ENCODE data around the gene LRRC32. TPM values are rescaled to one million over a fixed set of nuclear protein-coding genes. Genes with fewer than 3 reads are reported as not detected.

LRRC32 gene
- total RNA-seq, 1 donor from 2014 or later, result 39.6 TPM

- peaks cover 14% of the 10 kb centered on the region for H3K27me3 Mint-ChIP-seq (ENCODE audit: unreplicated experiment)
- DNase-seq (ENCODE audit: extremely low spot score, unreplicated experiment), result no peak
- no peak overlapping the region for H3K27ac Mint-ChIP-seq (ENCODE audit: unreplicated experiment)
- no peak for TF ChIP-seq CTCF (IDR thresholded peaks at IDR 0.05)
- H3K9me3 Mint-ChIP-seq (ENCODE audit: unreplicated experiment), result peaks cover 7% of the 10 kb centered on the region
- no peaks in the 10 kb centered on the region for H3K36me3 Mint-ChIP-seq (ENCODE audit: unreplicated experiment)
- H3K4me1 Mint-ChIP-seq (ENCODE audit: unreplicated experiment), result peaks cover 14% of the 10 kb centered on the region
- no peak overlapping the region for H3K4me3 Mint-ChIP-seq (ENCODE audit: unreplicated experiment)
These were observed 33.8 kb upstream of the LRRC32 start for GRCh38 chr11:76704171-76704948.

- no peak for TF ChIP-seq CTCF (IDR thresholded peaks at IDR 0.05)
- H3K9me3 Mint-ChIP-seq (ENCODE audit: unreplicated experiment), result peaks cover 7% of the 10 kb centered on the region
- no peak overlapping the region for H3K27ac Mint-ChIP-seq (ENCODE audit: unreplicated experiment)
- H3K4me1 Mint-ChIP-seq (ENCODE audit: unreplicated experiment), result peaks cover 14% of the 10 kb centered on the region
- no peak overlapping the region for H3K4me3 Mint-ChIP-seq (ENCODE audit: unreplicated experiment)
- no peaks in the 10 kb centered on the region for H3K36me3 Mint-ChIP-seq (ENCODE audit: unreplicated experiment)
- H3K27me3 Mint-ChIP-seq (ENCODE audit: unreplicated experiment), result peaks cover 14% of the 10 kb centered on the region
- DNase-seq (ENCODE audit: extremely low spot score, unreplicated experiment), result no peak
These were observed 33.2 kb upstream of the LRRC32 start for GRCh38 chr11:76703707-76704106.

DNA sequence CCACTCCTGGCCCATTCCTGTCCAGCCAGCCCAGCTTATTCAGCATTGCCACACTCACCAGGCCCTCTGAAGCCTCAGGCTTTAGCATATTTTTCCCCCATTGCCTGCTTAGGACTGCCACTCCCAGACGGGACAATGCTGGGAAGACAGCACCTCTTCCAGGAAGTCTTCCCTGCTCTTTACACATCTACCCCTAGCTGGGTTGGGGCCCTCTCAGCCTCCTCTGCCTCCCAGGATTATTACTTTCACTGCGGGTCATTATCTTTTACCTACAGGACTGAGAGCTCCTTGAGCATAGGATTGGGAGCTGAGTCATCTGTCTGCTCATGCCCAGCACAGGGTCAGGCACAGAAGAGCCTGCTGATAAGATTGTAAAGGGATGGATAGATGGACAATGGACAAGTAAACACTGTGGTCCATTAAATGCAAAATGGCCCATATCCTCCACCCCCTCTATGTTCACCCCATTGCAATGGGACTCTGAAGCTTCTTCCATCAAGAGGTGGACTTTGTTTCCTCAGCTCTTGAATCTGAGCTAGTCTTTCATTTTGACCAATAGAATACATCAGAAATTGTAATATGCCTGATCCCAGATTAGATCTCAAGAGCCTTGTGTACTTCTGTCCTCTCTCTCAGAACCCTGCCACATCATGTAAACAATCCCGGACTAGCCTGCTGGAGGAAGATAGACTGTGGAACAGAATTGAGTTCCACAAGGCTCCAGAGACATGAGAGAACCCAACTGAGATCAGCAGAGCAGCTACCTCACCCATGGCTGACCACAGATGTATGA is 32.0 kb upstream of the LRRC32 start:
- Mint-ChIP-seq H3K4me1 (ENCODE audit: unreplicated experiment) (peaks cover 17% of the 10 kb centered on the region), H3K27ac (ENCODE audit: unreplicated experiment) (no peak overlapping the region), H3K4me3 (ENCODE audit: unreplicated experiment) (no peak overlapping the region), H3K9me3 (ENCODE audit: unreplicated experiment) (peaks cover 7% of the 10 kb centered on the region), H3K27me3 (ENCODE audit: unreplicated experiment) (peaks cover 14% of the 10 kb centered on the region), H3K36me3 (ENCODE audit: unreplicated experiment) (no peaks in the 10 kb centered on the region)
- no peak for DNase-seq (ENCODE audit: extremely low spot score, unreplicated experiment)
- TF ChIP-seq CTCF (IDR thresholded peaks at IDR 0.05), result no peak

- no peak overlapping the region for H3K27ac Mint-ChIP-seq (ENCODE audit: unreplicated experiment)
- H3K36me3 Mint-ChIP-seq (ENCODE audit: unreplicated experiment), result no peaks in the 10 kb centered on the region
- no peak for TF ChIP-seq CTCF (IDR thresholded peaks at IDR 0.05)
- DNase-seq (ENCODE audit: extremely low spot score, unreplicated experiment), result no peak
- peaks cover 14% of the 10 kb centered on the region for H3K27me3 Mint-ChIP-seq (ENCODE audit: unreplicated experiment)
- peaks cover 17% of the 10 kb centered on the region for H3K4me1 Mint-ChIP-seq (ENCODE audit: unreplicated experiment)
- H3K4me3 Mint-ChIP-seq (ENCODE audit: unreplicated experiment), result no peak overlapping the region
- H3K9me3 Mint-ChIP-seq (ENCODE audit: unreplicated experiment), result peaks cover 7% of the 10 kb centered on the region
These were observed 30.9 kb upstream of the LRRC32 start for GRCh38 chr11:76701294-76702040.

Data from osteocyte (in vitro differentiated cells).